ENCODE measurements around the gene ZSCAN21.
A peak's percentile ranks its signal among the peaks of the same experiment; 100 is the strongest.

DNA sequence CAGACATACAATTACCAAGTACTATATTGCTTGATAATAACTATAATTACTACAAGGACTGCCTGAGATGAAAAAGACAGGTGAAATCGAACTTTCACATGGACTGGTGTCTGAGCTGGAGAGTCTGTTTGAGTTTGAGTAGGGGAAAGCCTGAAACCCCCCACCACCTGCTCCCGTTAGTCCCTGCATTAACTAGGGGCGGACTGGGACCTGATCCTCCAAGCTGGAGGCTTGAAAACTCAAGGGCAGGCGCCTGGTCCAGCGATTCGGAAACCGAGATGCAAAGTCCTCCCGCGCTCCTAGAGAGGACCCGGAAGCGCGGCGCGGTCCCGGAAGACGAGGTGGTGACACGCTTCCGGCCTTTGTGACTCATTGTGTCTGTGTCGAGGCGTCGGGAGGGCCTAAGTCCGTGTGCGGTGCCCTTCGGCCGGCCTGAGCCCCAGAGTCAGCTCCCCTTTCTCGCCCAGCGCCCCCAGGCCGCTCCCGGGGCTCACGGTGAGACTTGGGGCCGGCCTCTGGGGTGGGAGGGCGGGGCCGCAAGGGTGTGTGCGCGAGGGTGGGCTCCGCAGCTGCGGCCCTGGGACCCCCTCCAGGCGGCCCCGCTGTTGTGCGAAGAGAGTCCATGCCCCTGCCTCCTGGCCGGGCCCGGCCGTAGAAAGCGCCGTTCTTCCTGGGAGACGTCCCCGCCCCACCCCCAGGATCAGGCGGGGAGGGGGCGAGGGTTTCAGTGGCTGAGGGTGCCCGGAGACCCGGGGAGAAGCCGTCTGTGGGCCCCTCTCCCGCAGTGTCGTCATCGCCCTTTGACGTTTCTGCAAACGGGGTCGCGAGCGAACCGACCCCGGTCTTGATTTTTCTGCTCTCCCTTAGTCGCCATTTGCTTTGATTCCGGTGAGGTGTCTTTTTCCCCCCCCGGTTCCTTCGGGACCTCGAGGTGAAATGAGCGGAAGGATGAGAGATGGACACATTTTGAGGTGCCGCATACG, 34.1 kb upstream of the ZSCAN21 start, which contains the start of gene ZKSCAN1:
- TF ChIP-seq, protein P1, sequence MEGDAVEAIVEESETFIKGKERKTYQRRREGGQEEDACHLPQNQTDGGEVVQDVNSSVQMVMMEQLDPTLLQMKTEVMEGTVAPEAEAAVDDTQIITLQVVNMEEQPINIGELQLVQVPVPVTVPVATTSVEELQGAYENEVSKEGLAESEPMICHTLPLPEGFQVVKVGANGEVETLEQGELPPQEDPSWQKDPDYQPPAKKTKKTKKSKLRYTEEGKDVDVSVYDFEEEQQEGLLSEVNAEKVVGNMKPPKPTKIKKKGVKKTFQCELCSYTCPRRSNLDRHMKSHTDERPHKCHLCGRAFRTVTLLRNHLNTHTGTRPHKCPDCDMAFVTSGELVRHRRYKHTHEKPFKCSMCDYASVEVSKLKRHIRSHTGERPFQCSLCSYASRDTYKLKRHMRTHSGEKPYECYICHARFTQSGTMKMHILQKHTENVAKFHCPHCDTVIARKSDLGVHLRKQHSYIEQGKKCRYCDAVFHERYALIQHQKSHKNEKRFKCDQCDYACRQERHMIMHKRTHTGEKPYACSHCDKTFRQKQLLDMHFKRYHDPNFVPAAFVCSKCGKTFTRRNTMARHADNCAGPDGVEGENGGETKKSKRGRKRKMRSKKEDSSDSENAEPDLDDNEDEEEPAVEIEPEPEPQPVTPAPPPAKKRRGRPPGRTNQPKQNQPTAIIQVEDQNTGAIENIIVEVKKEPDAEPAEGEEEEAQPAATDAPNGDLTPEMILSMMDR (IDR thresholded peaks at IDR 0.05; ENCODE audit: low read depth, low read length): no peak
- TF ChIP-seq POLR2A (IDR thresholded peaks at IDR 0.05; ENCODE audit: extremely low read depth, insufficient read length): peak; percentile 97

Data from NB4 (cell line).